K562 (cell line): Measurements from ENCODE around the gene FBXW11. TPM values are rescaled to one million over a fixed set of nuclear protein-coding genes. Genes with fewer than 3 reads are reported as not detected.

Source experiments
- ATAC-seq: fragments of 200-7000 bp; cut with Tn5 transposase; 3 replicates; pipeline ENCODE4 v1.9.1; 2020; ENCODE audit warnings: moderate library complexity
- BruUV-seq: library from RNA; stranded (reverse); fragments of 400-500 nt; replicated peaks from 2 replicates; lab custom pipeline; 2021; lab: Mats Ljungman, UMichigan
- CTCF ChIA-PET: fragments of 300-600 bp; formaldehyde crosslinking; extraction: SDS; loops from one replicate; lab custom pipeline; 2021; ENCODE audit warnings: low intra/inter-chr PET ratio; lab: Yijun Ruan, JAX
- POLR2A ChIA-PET: fragments of 300-600, 350-650 bp; sonication (Branson Sonifier 250); formaldehyde crosslinking; extraction: SDS; loops from one replicate; lab custom pipeline; 2021; ENCODE audit warnings: antibody characterized with exemption, inconsistent platforms; lab: Yijun Ruan, JAX
- DNase-seq, 4 experiments: peaks; one replicate each; pipeline versions ENCODE4 v3.0.0 to v3.0.0-alpha.2; 2011 to 2018; ENCODE audit warnings: low spot score in 3 of 4, mixed read lengths in 3 of 4; ENCODE audit errors: extremely low read depth in 1 of 4
- FAIRE-seq: peaks from 2 replicates; lab custom pipeline; 2011; peaks lifted over from hg19 to GRCh38; lab: Jason Lieb, UNC
- H2AFZ ChIP-seq: 2 replicates; pipeline ENCODE4 v1.6.0; 2011; ENCODE audit warnings: low read depth, low read length, control low read depth, inconsistent platforms
- H3K27ac ChIP-seq: fragments of 200-600 bp; 3 replicates; pipeline ENCODE4 v1.8.0; 2011; ENCODE audit warnings: low read depth, mild to moderate bottlenecking, control low read depth, inconsistent platforms, low read length, moderate library complexity, mixed read lengths; ENCODE audit errors: extremely low read depth
- H3K27me3 ChIP-seq, 2 experiments: fragments of 300-600 bp in 1 of 2; 2 replicates in 1 of 2; 3 replicates in 1 of 2; pipeline versions ENCODE4 v1.6.0 to v1.8.0; 2011; ENCODE audit warnings: inconsistent platforms in 2 of 2, low read length in 2 of 2, mild to moderate bottlenecking in 1 of 2, mixed read lengths in 1 of 2, moderate library complexity in 1 of 2; ENCODE audit not compliant: control insufficient read depth in 2 of 2, insufficient read depth in 2 of 2
- H3K36me3 ChIP-seq: fragments of 300-600 bp; 3 replicates; pipeline ENCODE4 v1.8.0; 2011; ENCODE audit warnings: mild to moderate bottlenecking, low read length, inconsistent platforms; ENCODE audit not compliant: control insufficient read depth, insufficient read depth
- H3K4me1 ChIP-seq, 2 experiments: fragments of 200-600 bp in 1 of 2; replicated peaks in 1 of 2; 2 replicates in 1 of 2; 3 replicates in 1 of 2; pipeline versions ENCODE4 v1.5.1 to v1.8.0; 2011; ENCODE audit warnings: inconsistent platforms in 2 of 2, low read length in 2 of 2, mild to moderate bottlenecking in 1 of 2, mixed read lengths in 1 of 2, moderate library complexity in 1 of 2; ENCODE audit not compliant: control insufficient read depth in 2 of 2, insufficient read depth in 2 of 2
- H3K4me2 ChIP-seq: 2 replicates; pipeline ENCODE4 v1.6.1; 2011; ENCODE audit warnings: low read length, control low read depth, inconsistent platforms, mixed read lengths; ENCODE audit not compliant: insufficient read depth
- H3K4me3 ChIP-seq: fragments of 200-600 bp; sonication (generic), shearing (Covaris generic); 2 replicates; pipeline ENCODE4 v1.5.1; 2016; ENCODE audit warnings: control low read depth, inconsistent platforms
- H3K79me2 ChIP-seq: fragments of 200-600 bp; 3 replicates; pipeline ENCODE4 v1.8.0; 2011; ENCODE audit warnings: low read length, inconsistent platforms; ENCODE audit not compliant: control insufficient read depth, insufficient read depth
- H3K9ac ChIP-seq, 2 experiments: 2 replicates each; pipeline versions ENCODE4 v1.6.0 to v1.6.1; 2011; ENCODE audit warnings: low read depth in 2 of 2, low read length in 2 of 2, control low read depth in 1 of 2, inconsistent platforms in 1 of 2, mild to moderate bottlenecking in 1 of 2, mixed read lengths in 1 of 2; ENCODE audit not compliant: insufficient read depth in 1 of 2
- H3K9me1 ChIP-seq: one replicate; pipeline ENCODE4 v1.6.0; 2011; ENCODE audit warnings: inconsistent platforms, mild to moderate bottlenecking, low read length, moderate library complexity; ENCODE audit not compliant: control insufficient read depth, insufficient read depth
- H3K9me3 ChIP-seq: replicated peaks from 2 replicates; pipeline ENCODE4 v1.5.1; 2011; ENCODE audit warnings: low read depth, low read length, inconsistent platforms; ENCODE audit not compliant: control insufficient read depth, insufficient read depth
- H4K20me1 ChIP-seq: replicated peaks from 2 replicates; pipeline ENCODE4 v1.6.1; 2011; ENCODE audit warnings: low read length, inconsistent platforms, mixed read lengths; ENCODE audit not compliant: control insufficient read depth, insufficient read depth
- ATF7 ChIP-seq: fragments of 450-650 bp; IDR thresholded peaks from 2 replicates; pipeline ENCODE4 v1.7.1; 2014; ENCODE audit warnings: mild to moderate bottlenecking, moderate library complexity
- CTCF ChIP-seq, 3 experiments: IDR thresholded peaks in 2 of 3; conservative IDR thresholded peaks in 1 of 3; 2 replicates each; pipeline ENCODE4 v1.5.1; 2011 to 2012; ENCODE audit warnings: low read length in 3 of 3, mild to moderate bottlenecking in 3 of 3, control low read depth in 2 of 3, improper control_type of control experiment in 1 of 3, inconsistent platforms in 1 of 3, low read depth in 1 of 3, mixed read lengths in 1 of 3, moderate library complexity in 1 of 3; ENCODE audit not compliant: insufficient read depth in 2 of 3
- DEAF1 ChIP-seq: fragments of 450-650 bp; formaldehyde crosslinking; IDR thresholded peaks from 2 replicates; pipeline ENCODE4 v1.4.0; 2020; ENCODE audit warnings: mild to moderate bottlenecking, moderate library complexity
- ETV5 ChIP-seq: sonication (generic); formaldehyde crosslinking; IDR thresholded peaks from 2 replicates; pipeline ENCODE4 v1.4.0; 2020; ENCODE audit warnings: low read depth, mild to moderate bottlenecking, missing genetic modification reagents
- HDAC8 ChIP-seq: fragments of 450-650 bp; IDR thresholded peaks from 2 replicates; pipeline ENCODE4 v1.6.1; 2016; ENCODE audit warnings: mild to moderate bottlenecking, missing genetic modification characterization, moderate library complexity, missing compliant biosample characterization
- NFATC3 ChIP-seq: fragments of 450-650 bp; IDR thresholded peaks from 2 replicates; pipeline ENCODE4 v1.6.1; 2017; ENCODE audit warnings: mild to moderate bottlenecking
- RAD21 ChIP-seq, 2 experiments: fragments of 250-450 bp in 1 of 2; fragments of 450-650 bp in 1 of 2; sonication (Bioruptor Pico) in 1 of 2; formaldehyde crosslinking in 1 of 2; IDR thresholded peaks in 1 of 2; conservative IDR thresholded peaks in 1 of 2; 2 replicates each; pipeline versions ENCODE4 v1.4.0 to v1.8.0; 2020 to 2022; ENCODE audit warnings: mild to moderate bottlenecking in 2 of 2, moderate library complexity in 1 of 2
- RFX1 ChIP-seq: fragments of 450-650 bp; IDR thresholded peaks from 2 replicates; pipeline ENCODE4 v1.6.1; 2016; ENCODE audit warnings: mild to moderate bottlenecking, moderate library complexity
- SMC3 ChIP-seq: conservative IDR thresholded peaks from 2 replicates; pipeline ENCODE4 v1.6.1; 2011; ENCODE audit warnings: low read depth, low read length, improper control_type of control experiment; ENCODE audit not compliant: insufficient read depth
- SRF ChIP-seq, 2 experiments: fragments of 250-450, 450-650 bp in 1 of 2; sonication (Bioruptor Pico) in 1 of 2; sonication (generic) in 1 of 2; formaldehyde crosslinking; IDR thresholded peaks; 2 replicates each; pipeline versions ENCODE4 v1.5.0 to v1.5.1; 2020 to 2022; ENCODE audit warnings: mild to moderate bottlenecking in 1 of 2, missing genetic modification reagents in 1 of 2
- TAL1 ChIP-seq: fragments of 450-650 bp; IDR thresholded peaks from 2 replicates; pipeline ENCODE4 v1.6.1; 2016; ENCODE audit warnings: mild to moderate bottlenecking
- ZC3H11A ChIP-seq: IDR thresholded peaks from 2 replicates; pipeline ENCODE4 v1.6.1; 2012; ENCODE audit warnings: low read depth, low read length, improper control_type of control experiment
- ZNF253 ChIP-seq: fragments of 250-450 bp; sonication (Bioruptor Pico); conservative IDR thresholded peaks from 2 replicates; pipeline ENCODE4 v1.6.1; 2021; ENCODE audit warnings: mild to moderate bottlenecking
- WGBS: fragments of 100-300 bp; shearing (Covaris generic); methylation state at CpG from one replicate; pipeline ENCODE4 v1.1.6; 2016; ENCODE audit warnings: low coverage, mixed read lengths; ENCODE audit not compliant: insufficient coverage; ENCODE audit errors: missing lambda C conversion rate; 5-methylcytosine and 5-hydroxymethylcytosine counted together
- in situ Hi-C: fragments of 300-500 bp; cut with MboI; formaldehyde crosslinking; loops from 4 replicates; pipeline ENCODE4 v1.15.0; 2018; ENCODE audit warnings: inconsistent platforms, mixed read lengths
- intact Hi-C: fragments of 100-400 bp; cut with micrococcal nuclease; formaldehyde crosslinking; loops from 2 replicates; pipeline ENCODE4 v1.14.2; 2022
- polyA plus RNA-seq, 8 experiments: library from polyadenylated mRNA; depleted of rRNA in 4 of 8; stranded (reverse) in 5 of 8; unstranded in 3 of 8; fragments of >200 nt; fragmentation: Nextera tagmentation in 2 of 8; fragmentation: Illumina TruSeq in 1 of 8; extraction: Ambion mirVana in 2 of 8; extraction: Trizol in 1 of 8; gene quantifications; 2 replicates each; pipeline versions ENCODE4 v1.2.1 to v1.2.3, GENCODE V29; 2011 to 2014; ENCODE audit warnings: inconsistent platforms in 1 of 8, missing spikeins in 1 of 8
- total RNA-seq, 7 experiments: library from RNA; depleted of rRNA in 6 of 7; stranded (reverse); fragments of >200 nt in 6 of 7; fragmentation: Illumina TruSeq in 2 of 7; extraction: Trizol in 2 of 7; gene quantifications; 2 replicates each; pipeline versions ENCODE4 v1.2.1 to v1.2.3, GENCODE V29; 2011 to 2021; ENCODE audit warnings: low replicate concordance in 1 of 7

Gene FBXW11
- total and polyA plus RNA-seq, 9 of the 15 experiments (the other 6 are each of a cell fraction or from before 2014, with no cell fraction given): 3.0 to 28.6 (median 23.6) TPM

GRCh38 chr5:171908638-171909037 lies 97.8 kb downstream of the FBXW11 start (continued):
- TF ChIP-seq HDAC8 (no peak), ZC3H11A (no peak), ETV5 (CRISPR knock-in tag) (no peak), SRF (CRISPR knock-in tag; IDR thresholded peaks at IDR 0.05) (no peak), TAL1 (no peak), ATF7 (no peak), ZNF253 (CRISPR knock-in tag) (no peak), RFX1 (no peak)

GRCh38 chr5:171907725-171908343 lies 98.6 kb downstream of the FBXW11 start:
- Histone ChIP-seq H3K79me2 (peaks cover 4% of the 10 kb centered on the region; the same call in 1 of the 3 replicates), H3K27ac (no peak overlapping the region), H3K27me3 (no peaks in the 10 kb centered on the region), H3K4me2 (no peak overlapping the region), H3K9me1 (no peaks in the 10 kb centered on the region), H4K20me1 (no peaks in the 10 kb centered on the region; the same call in 1 of the 2 replicates), H3K36me3 (peaks cover 12% of the 10 kb centered on the region; the same call in 2 of the 3 replicates), H3K9ac (no peak overlapping the region), H3K4me1 (no peaks in the 10 kb centered on the region), H3K4me3 (no peak overlapping the region), H2AFZ (no peak overlapping the region), H3K9me3 (no peaks in the 10 kb centered on the region)
- intact Hi-C loops (loop anchor here (2.0 to 5.0 kb wide), 2 partner anchors 421 to 489 kb away; partner anchors contain the start of gene FGF18), in situ Hi-C loops (loop anchor here (5.0 kb wide), 1 partner anchor 491 kb away; the partner anchor contains the start of gene FGF18)
- peak; percentile 48 to 73 (median 67) for DNase-seq
- peak; percentile 78 for FAIRE-seq
- peak; percentile 96 for ATAC-seq
- ChIA-PET CTCF (interaction anchor here (0.6 to 2.7 kb wide), 9 partner anchors 132 to 537 kb away, joined by 3 to 15 read pairs (median 3); partner anchors contain the start of gene FGF18), POLR2A (interaction anchor here (1.0 kb wide), 1 partner anchor 96 kb away, joined by 3 read pairs; no protein-coding TSS in a partner anchor)
- WGBS: 11% methylated on average over 4 of the region's 4 CpGs
- no TSS peak for BruUV-seq
- TF ChIP-seq SMC3 (peak; percentile 77), RAD21 (CRISPR knock-in tag; conservative IDR thresholded peaks at IDR 0.05 in 1 of 2, IDR thresholded peaks at IDR 0.05 in 1 of 2) (peak; percentile 77 to 78), NFATC3 (no peak), DEAF1 (peak; percentile 65), CTCF (IDR thresholded peaks at IDR 0.05 in 2 of 3, conservative IDR thresholded peaks at IDR 0.05 in 1 of 3; ENCODE audit: insufficient read depth in 2 of 3, low read depth in 1 of 3, low read length in 3 of 3) (peak; percentile 51 to 74 (median 73); a peak in 5 of 6 replicates)
